Measurements from ENCODE around the gene OR4B1.

DNA sequence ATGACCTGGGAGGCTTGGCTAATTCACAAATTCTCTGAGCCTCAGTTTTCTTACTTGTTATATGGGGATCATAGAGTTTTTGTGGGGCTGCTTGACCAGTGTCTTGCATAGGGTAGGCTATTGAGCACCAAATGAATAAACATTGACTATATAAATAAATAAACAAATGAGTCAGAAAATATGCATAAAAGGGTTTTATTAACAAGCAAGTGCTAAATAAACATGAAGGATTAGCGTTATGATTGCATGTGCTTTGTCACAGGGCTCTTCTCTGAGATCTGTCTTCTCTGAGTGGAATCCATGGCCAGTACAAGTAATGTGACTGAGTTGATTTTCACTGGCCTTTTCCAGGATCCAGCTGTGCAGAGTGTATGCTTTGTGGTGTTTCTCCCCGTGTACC lies at the start of gene OR4B1:
- TF ChIP-seq CTCF (conservative IDR thresholded peaks at IDR 0.05; ENCODE audit: low read length) (no peak), EZH2phosphoT487 (IDR thresholded peaks at IDR 0.05; ENCODE audit: borderline replicate concordance, low read depth, low read length) (no peak)
